Measurements from ENCODE around the gene USP16.

Gene USP16

DNA sequence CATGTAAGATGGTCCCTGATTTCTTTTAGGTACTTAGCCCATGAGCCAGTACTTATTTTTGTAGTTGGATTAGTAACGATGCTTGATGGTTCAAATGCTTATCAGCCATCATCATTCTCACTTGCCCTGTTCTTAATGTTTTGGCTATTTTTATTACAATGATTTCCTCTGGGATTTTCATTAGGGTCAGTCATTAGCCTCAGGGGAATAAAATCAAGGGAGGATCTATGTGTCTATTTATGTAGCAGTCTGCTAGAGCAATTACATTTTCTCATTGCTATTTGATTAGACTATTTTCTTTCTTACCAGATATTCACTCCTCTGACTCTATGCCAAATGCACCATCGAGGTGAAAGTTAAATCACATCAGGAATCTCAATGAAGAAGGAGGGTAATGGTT lies 59.9 kb downstream of the USP16 start:
- no peak for ATAC-seq

DNA sequence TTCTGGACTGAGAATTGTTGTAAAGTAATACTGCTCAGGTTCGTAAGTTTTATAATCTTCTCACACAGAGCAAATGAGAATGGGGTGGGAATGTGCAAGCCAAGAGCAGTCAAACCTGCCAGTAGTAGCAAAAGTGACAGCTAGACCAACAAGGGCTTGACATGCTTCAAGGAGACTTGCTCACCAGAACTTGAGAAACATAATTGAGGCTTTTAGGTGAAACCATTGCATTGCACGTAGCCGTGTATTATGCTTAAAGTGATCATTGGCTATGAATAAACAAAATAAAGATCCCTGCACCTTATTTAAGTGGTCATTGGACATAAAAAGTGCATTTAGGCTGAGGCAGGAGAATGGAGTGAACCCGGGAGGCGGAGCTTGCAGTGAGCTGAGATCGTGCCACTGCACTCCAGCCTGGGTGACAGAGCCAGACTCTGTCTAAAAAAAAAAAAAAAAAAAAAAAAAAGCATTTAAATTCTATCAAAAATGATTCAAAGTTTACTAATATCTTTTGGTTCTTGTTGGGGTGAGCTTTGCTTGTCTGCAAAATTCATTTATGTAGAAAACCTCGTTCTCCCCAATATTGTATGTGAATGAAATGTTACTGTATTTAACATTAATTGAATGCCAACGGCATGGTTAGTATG lies 60.8 kb downstream of the USP16 start:
- ATAC-seq, result no peak

GRCh38 chr21:29091033-29091432 lies 66.6 kb downstream of the USP16 start:
- peak in 1 of 2 donors; percentile 45 for ATAC-seq

GRCh38 chr21:29092102-29092959 lies 67.9 kb downstream of the USP16 start:
- ATAC-seq, result peak in 1 of 2 donors; percentile 27

GRCh38 chr21:29096218-29097015 lies 71.9 kb downstream of the USP16 start:
- no peak for ATAC-seq

DNA sequence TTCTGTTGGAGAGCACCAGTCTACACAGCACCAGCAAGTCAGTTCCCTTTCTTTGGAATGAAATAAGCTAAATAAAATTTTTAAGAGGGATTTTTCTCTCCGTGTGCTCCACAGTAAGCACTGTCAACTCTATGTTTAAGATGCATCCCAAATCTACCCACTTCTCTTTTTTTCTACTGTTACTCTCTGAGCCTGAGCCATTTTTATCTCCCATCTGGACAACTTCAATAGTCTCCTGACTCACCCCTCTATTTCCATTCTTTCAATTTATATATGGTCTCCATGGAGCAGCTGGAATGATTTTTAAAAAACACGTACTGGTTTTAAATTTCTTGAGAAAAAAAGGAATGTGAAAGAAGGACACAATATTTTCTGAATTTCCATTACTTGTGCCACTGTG lies 73.7 kb downstream of the USP16 start:
- ATAC-seq, result no peak

DNA sequence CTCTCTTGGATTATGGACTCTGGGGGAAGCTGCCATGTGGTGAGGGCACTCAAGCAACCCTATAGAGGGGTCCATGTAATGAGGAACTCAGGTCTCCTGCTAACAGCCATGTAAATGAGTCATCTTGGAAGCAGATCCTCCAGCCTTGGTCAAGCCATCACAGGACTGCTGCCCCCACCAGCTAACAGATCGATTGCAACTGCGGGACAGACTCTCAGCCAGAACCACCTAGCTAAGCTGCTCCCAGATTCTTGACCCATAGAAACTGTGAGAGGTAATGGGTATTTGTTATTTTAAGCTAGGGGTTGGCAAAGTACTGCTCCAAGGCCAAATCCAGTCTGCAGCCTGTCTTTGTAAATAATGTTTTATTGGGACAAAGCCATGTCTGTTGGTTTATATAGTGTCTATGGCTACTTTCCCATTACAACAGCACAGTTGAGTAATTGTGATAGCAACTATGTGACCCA lies 78.4 kb downstream of the USP16 start:
- ATAC-seq, result no peak
